M059J (cell line): ENCODE measurements around the gene TDRD10. TPM values are rescaled to one million over a fixed set of nuclear protein-coding genes. Genes with fewer than 3 reads are reported as not detected.

Experiments
- DNase-seq: peaks from one replicate; pipeline ENCODE4 v3.0.0-alpha.2; 2012; ENCODE audit warnings: low read depth
- total RNA-seq: library from RNA; depleted of rRNA; stranded (reverse); fragments of >200 nt; shearing (Covaris generic); gene quantifications from 2 replicates; pipeline ENCODE4 v1.2.3, GENCODE V29; 2014; rRNA removed

Gene TDRD10
- not detected in 2 replicates for total RNA-seq

- DNase-seq, result no peak
Measured at GRCh38 chr1:154502066-154502743, at the start of gene TDRD10, which contains the start of gene SHE. Gene TDRD10 (plus strand): TSS chr1:154502219. CDS start chr1:154506904, 4,685 bp downstream. Gene SHE (minus strand): TSS chr1:154502412. CDS start chr1:154502026, 386 bp downstream.

- DNase-seq, result peak; percentile 3
Measured at GRCh38 chr1:154453161-154453560, 48.9 kb upstream of the TDRD10 start.

- DNase-seq, result peak; percentile 73
Measured at GRCh38 chr1:154453574-154454352, 48.3 kb upstream of the TDRD10 start.

GRCh38 chr1:154454386-154455120 lies 47.5 kb upstream of the TDRD10 start:
- DNase-seq, result no peak

GRCh38 chr1:154456631-154457030 lies 45.4 kb upstream of the TDRD10 start:
- DNase-seq, result no peak

- peak; percentile 40 for DNase-seq
Measured at GRCh38 chr1:154459080-154459479, 42.9 kb upstream of the TDRD10 start.

GRCh38 chr1:154460695-154461260 lies 41.2 kb upstream of the TDRD10 start:
- no peak for DNase-seq

GRCh38 chr1:154463512-154463990 lies 38.5 kb upstream of the TDRD10 start:
- DNase-seq, result peak; percentile 61

GRCh38 chr1:154465621-154466195 lies 36.3 kb upstream of the TDRD10 start:
- no peak for DNase-seq

- DNase-seq, result no peak
Measured at GRCh38 chr1:154466206-154466605, 35.8 kb upstream of the TDRD10 start.

- DNase-seq, result no peak
Measured at GRCh38 chr1:154466921-154467417, 35.0 kb upstream of the TDRD10 start.

GRCh38 chr1:154467434-154468102 lies 34.5 kb upstream of the TDRD10 start:
- no peak for DNase-seq

GRCh38 chr1:154468535-154469250 lies 33.3 kb upstream of the TDRD10 start:
- DNase-seq, result no peak

- DNase-seq, result no peak
Measured at GRCh38 chr1:154469844-154470560, 32.0 kb upstream of the TDRD10 start.

- no peak for DNase-seq
Measured at GRCh38 chr1:154471304-154471703, 30.7 kb upstream of the TDRD10 start.

- DNase-seq, result peak; percentile 98
Measured at GRCh38 chr1:154474802-154475201, 27.2 kb upstream of the TDRD10 start.

GRCh38 chr1:154476791-154477190 lies 25.2 kb upstream of the TDRD10 start:
- DNase-seq, result peak; percentile 20

- no peak for DNase-seq
Measured at GRCh38 chr1:154478013-154478412, 24.0 kb upstream of the TDRD10 start.

GRCh38 chr1:154478639-154479038 lies 23.4 kb upstream of the TDRD10 start:
- peak; percentile 40 for DNase-seq
